Adrenal gland (tissue), 12 donors: Measurements from ENCODE around the gene TMEM63C. TPM values are rescaled to one million over a fixed set of nuclear protein-coding genes. Genes with fewer than 3 reads are reported as not detected.
A peak's percentile ranks its signal among the peaks of the same experiment; 100 is the strongest.

Source experiments
- DNase-seq, 7 donors: peaks; one replicate each; pipeline ENCODE4 v3.0.0-alpha.2; 2019 to 2020
- H3K27ac ChIP-seq, 5 donors: fragments of 200-600 bp; sonication (generic) in 4 of 5; 1 replicate in 3 of 5; 2 replicates in 2 of 5; pipeline versions ENCODE4 v1.5.1 to v1.8.0; 2016 to 2020; ENCODE audit warnings: mild to moderate bottlenecking in 1 of 5
- H3K27me3 ChIP-seq: fragments of 200-600 bp; 2 replicates; pipeline ENCODE4 v1.8.0; 2021
- H3K36me3 ChIP-seq, 2 donors: fragments of 200-600 bp; replicated peaks in 1 of 2; 1 replicate in 1 of 2; 2 replicates in 1 of 2; pipeline versions ENCODE4 v1.5.1 to v1.8.0; 2018 to 2022
- H3K4me1 ChIP-seq, 2 donors: fragments of 200-600 bp; replicated peaks in 1 of 2; 1 replicate in 1 of 2; 2 replicates in 1 of 2; pipeline versions ENCODE4 v1.5.1 to v1.8.0; 2018 to 2021
- H3K4me3 ChIP-seq, 4 donors: fragments of 200-600 bp; sonication (generic) in 3 of 4; one replicate each; pipeline ENCODE4 v1.5.1; 2016 to 2018
- H3K9me3 ChIP-seq, 3 donors: fragments of 200-600 bp; sonication (generic) in 1 of 3; replicated peaks in 1 of 3; 1 replicate in 2 of 3; 2 replicates in 1 of 3; pipeline versions ENCODE4 v1.5.1 to v1.8.0; 2016 to 2021
- CTCF ChIP-seq, 6 experiments: fragments of 450-650 bp in 4 of 6; fragments of 200-600 bp in 2 of 6; sonication (generic) in 1 of 6; IDR thresholded peaks; 1 replicate in 5 of 6; 2 replicates in 1 of 6; pipeline versions ENCODE4 v1.5.1 to v1.8.0; 2016 to 2021; ENCODE audit warnings: antibody characterized with exemption in 6 of 6, mild to moderate bottlenecking in 2 of 6, moderate library complexity in 1 of 6
- POLR2A ChIP-seq, 2 donors: fragments of 450-650 bp; IDR thresholded peaks; one replicate each; pipeline ENCODE4 v1.6.1; 2017; ENCODE audit warnings: antibody characterized with exemption in 2 of 2, mild to moderate bottlenecking in 2 of 2, moderate library complexity in 1 of 2
- WGBS, 4 donors: extraction: QIAGEN DNeasy Blood & Tissue Kit in 2 of 4; methylation state at CpG; one replicate each; pipeline versions ENCODE4 v1.1.5 to v1.1.7; 2013 to 2017; 5-methylcytosine and 5-hydroxymethylcytosine counted together
- intact Hi-C, 2 donors: fragments of 100-400 bp; cut with DNase I; formaldehyde crosslinking; loops; one replicate each; pipeline versions ENCODE4 v1.14.1 to v1.15.0; 2022 to 2023
- polyA plus RNA-seq, 3 donors: library from polyadenylated mRNA; stranded (reverse); fragments of 200-250 nt in 2 of 3; fragments of 350-450 nt in 1 of 3; fragmentation: Illumina TruSeq in 1 of 3; extraction: RNeasy Lipid Tissue Mini Kit (QIAGEN cat#74804) in 1 of 3; gene quantifications; one replicate each; pipeline ENCODE4 v1.2.3, GENCODE V29; 2013 to 2014
- total RNA-seq, 9 donors: library from RNA; depleted of rRNA in 4 of 9; stranded (reverse); fragments of >200 nt in 4 of 9; fragments of 120-200 nt in 1 of 9; fragmentation: NEBNext Ultra II Directional in 1 of 9; extraction: Animal tissue kit (Norgen Biotek cat#: 25700) in 1 of 9; gene quantifications; one replicate each; pipeline versions ENCODE4 v1.1.0 to v1.2.4, GENCODE V29; 2013 to 2023
- donor health status: healthy with polysubstance abuse.
- donor health status: Bipolar disorder and iron deficiency.
- donor health status: DM: yes; HTN: yes; CAD: no.
- donor health status: DM: no; HTN: no; CAD: no.
- donor health status: DM: no; HTN: no; CAD: no.
- donor health status: DM: yes; HTN: yes; CAD: no.

TMEM63C gene
- total and polyA plus RNA-seq, 12 donors = 2.7 to 21.2 (median 8.3) TPM

DNA sequence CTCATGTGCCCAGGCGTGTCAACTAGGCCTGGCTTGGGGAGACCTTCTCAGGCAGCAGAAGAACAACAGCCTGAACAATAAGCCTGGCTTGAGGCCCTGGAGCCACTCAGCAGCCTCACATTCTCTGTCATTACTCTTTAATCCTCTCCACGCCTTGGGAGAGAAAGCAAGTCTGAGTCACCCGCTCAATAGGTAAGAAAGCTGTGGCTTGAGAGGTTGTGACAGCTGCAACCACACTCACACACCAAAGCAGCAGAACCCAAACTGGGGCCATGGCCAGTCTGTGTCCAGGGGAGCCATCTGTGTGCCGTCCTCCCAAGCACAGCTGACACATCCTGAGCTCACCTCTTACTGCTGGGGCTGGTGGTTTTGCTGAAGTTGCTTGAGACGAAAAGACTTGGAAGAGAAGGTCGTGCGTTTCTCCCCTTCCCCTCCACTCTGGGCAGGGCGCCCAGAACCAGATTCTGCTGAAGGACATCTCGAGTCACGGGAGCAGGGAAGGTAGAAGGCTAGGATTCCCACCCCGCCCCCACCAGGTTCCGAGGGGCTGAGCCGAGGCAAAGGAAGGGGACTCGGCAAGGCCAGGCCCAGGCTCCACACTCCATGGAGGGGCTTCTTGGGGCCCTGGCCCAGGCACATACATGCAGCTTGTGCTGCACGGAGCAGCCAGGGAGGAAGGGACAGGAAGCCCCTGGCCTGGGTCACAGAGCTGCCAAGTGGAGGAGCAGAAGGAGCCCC is 5.5 kb downstream of the TMEM63C start:
- intact Hi-C loops = no loop called here
- Histone ChIP-seq H3K4me1 (peaks cover 11 to 20% of the 10 kb centered on the region in 2 donors), H3K4me3 (no peak overlapping the region), H3K27me3 (peaks cover 2% of the 10 kb centered on the region), H3K27ac (peak overlapping the region in 4 of 5 donors; percentile 35 to 80 (median 58)), H3K9me3 (no peaks in the 10 kb centered on the region), H3K36me3 (no peaks in the 10 kb centered on the region)
- 19 to 34% (median 26%) methylated on average over 12 to 15 of the region's 15 CpGs for WGBS, 4 donors
- peak; percentile 78 to 89 (median 83) for DNase-seq
- TF ChIP-seq CTCF (IDR thresholded peaks at IDR 0.05) = no peak
- TF ChIP-seq POLR2A (IDR thresholded peaks at IDR 0.05) = peak in 1 of 2 donors; percentile 21

DNA sequence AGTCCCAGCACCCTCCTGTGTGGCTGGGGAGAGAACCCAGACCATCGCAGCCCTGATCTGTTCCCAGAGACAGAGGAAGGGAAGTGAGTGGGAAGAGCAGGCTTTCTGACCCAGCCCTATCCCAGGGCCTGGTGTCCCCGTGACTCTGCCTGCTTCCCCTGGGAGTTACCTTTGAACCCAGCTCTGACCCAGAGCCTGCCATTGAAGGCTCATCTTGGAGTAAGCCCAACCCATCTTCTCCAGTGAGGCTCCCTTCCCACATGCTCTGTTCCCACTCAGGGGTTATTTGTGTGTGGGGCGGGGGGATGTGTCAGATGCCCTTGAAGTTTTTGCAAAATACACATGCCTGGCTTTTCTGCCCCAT is 6.0 kb downstream of the TMEM63C start:
- Histone ChIP-seq H3K4me1 (peaks cover 8 to 16% of the 10 kb centered on the region in 2 donors), H3K36me3 (no peaks in the 10 kb centered on the region), H3K27me3 (no peaks in the 10 kb centered on the region), H3K9me3 (no peaks in the 10 kb centered on the region), H3K4me3 (no peak overlapping the region), H3K27ac (peak overlapping the region in 4 of 5 donors; percentile 35 to 80 (median 58))
- WGBS, 4 donors = 28 to 63% (median 40%) methylated on average over 2 to 3 of the region's 3 CpGs
- TF ChIP-seq POLR2A (IDR thresholded peaks at IDR 0.05) = no peak
- TF ChIP-seq CTCF (IDR thresholded peaks at IDR 0.05) = no peak
- DNase-seq = peak in 4 of 7 donors; percentile 15 to 25 (median 22)
- intact Hi-C loops = no loop called here

- H3K36me3 ChIP-seq = no peaks in the 10 kb centered on the region
- intact Hi-C loops = no loop called here
- no peaks in the 10 kb centered on the region for H3K9me3 ChIP-seq
- no peak overlapping the region for H3K4me3 ChIP-seq
- H3K4me1 ChIP-seq = peaks cover 8 to 16% of the 10 kb centered on the region in 2 donors
- DNase-seq = no peak
- H3K27me3 ChIP-seq = no peaks in the 10 kb centered on the region
- WGBS, 4 donors = 75 to 82% (median 77%) methylated on average over 4 of the region's 4 CpGs
- no peak overlapping the region for H3K27ac ChIP-seq
- TF ChIP-seq POLR2A (IDR thresholded peaks at IDR 0.05) (no peak), CTCF (IDR thresholded peaks at IDR 0.05) (no peak)
Measured at GRCh38 chr14:77189479-77189878, 7.9 kb downstream of the TMEM63C start.

DNA sequence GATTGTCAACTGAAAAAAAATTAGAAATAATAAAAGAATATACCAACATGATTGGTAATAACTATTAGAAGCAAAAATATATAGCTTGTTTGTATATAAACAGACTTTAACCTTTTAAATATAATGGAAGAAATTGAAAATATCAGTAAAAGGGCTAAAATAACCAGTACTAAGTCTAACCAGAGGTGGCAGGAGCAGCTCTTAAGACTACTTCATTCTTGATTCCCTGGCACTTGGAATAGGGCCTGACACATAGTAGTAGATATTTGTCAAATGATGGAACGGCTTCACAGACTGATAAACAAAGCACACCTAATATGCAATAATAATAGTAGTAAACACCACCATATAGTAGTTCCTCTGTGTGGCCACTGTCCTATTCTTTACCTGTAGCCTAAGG is 9.4 kb downstream of the TMEM63C start:
- no peaks in the 10 kb centered on the region for H3K36me3 ChIP-seq
- no peaks in the 10 kb centered on the region for H3K27me3 ChIP-seq
- no peak for DNase-seq
- no peak for TF ChIP-seq POLR2A (IDR thresholded peaks at IDR 0.05)
- no peak for TF ChIP-seq CTCF (IDR thresholded peaks at IDR 0.05)
- H3K27ac ChIP-seq = no peak overlapping the region
- H3K4me1 ChIP-seq = peaks cover 8 to 10% of the 10 kb centered on the region in 2 donors
- no peaks in the 10 kb centered on the region for H3K9me3 ChIP-seq
- intact Hi-C loops = no loop called here
- no peak overlapping the region for H3K4me3 ChIP-seq
- 73 to 88% (median 81%) methylated on average over 1 of the region's 1 CpG for WGBS, 4 donors
